Mammary epithelial cell (primary cell): Measurements from ENCODE around the gene ERRFI1.

ENCODE experiments used
- EZH2 ChIP-seq: IDR thresholded peaks from 2 replicates; pipeline ENCODE4 v1.6.1; 2012; ENCODE audit warnings: low read length, inconsistent platforms, borderline replicate concordance
- TF ChIP-seq, protein P1 (sequence below), 2 donors: IDR thresholded peaks in 1 of 2; conservative IDR thresholded peaks in 1 of 2; 2 replicates each; pipeline ENCODE4 v1.5.1; 2011 to 2012; ENCODE audit warnings: inconsistent platforms in 2 of 2, low read length in 2 of 2, mild to moderate bottlenecking in 2 of 2, control low read depth in 1 of 2, low read depth in 1 of 2; ENCODE audit not compliant: insufficient read depth in 1 of 2; ENCODE audit errors: extremely low read depth in 1 of 2

DNA sequence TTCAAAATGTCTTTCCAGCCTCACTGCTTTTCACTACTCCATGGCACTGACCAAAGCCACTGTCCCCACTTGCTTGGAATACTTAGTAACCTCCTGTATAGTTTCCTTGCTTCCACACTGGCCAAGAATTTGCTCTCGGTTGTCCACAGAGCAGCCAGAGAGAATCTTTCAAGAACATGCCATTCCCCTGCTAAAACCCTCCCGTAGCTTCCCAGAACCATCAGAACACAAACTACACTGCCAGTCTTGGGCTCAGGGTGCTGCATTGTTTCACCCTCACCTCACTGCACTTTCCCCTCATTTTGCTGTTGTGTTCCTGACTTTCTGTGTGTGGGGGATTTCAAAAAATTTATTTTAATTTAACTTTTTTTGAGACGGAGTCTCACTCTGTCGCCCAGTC lies 25.5 kb upstream of the ERRFI1 start:
- TF ChIP-seq, protein P1, sequence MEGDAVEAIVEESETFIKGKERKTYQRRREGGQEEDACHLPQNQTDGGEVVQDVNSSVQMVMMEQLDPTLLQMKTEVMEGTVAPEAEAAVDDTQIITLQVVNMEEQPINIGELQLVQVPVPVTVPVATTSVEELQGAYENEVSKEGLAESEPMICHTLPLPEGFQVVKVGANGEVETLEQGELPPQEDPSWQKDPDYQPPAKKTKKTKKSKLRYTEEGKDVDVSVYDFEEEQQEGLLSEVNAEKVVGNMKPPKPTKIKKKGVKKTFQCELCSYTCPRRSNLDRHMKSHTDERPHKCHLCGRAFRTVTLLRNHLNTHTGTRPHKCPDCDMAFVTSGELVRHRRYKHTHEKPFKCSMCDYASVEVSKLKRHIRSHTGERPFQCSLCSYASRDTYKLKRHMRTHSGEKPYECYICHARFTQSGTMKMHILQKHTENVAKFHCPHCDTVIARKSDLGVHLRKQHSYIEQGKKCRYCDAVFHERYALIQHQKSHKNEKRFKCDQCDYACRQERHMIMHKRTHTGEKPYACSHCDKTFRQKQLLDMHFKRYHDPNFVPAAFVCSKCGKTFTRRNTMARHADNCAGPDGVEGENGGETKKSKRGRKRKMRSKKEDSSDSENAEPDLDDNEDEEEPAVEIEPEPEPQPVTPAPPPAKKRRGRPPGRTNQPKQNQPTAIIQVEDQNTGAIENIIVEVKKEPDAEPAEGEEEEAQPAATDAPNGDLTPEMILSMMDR (conservative IDR thresholded peaks at IDR 0.05 in 1 of 2, IDR thresholded peaks at IDR 0.05 in 1 of 2; ENCODE audit: extremely low read depth in 1 of 2, insufficient read depth in 1 of 2, low read depth in 1 of 2, low read length in 2 of 2) = no peak
- no peak for TF ChIP-seq EZH2
